ENCODE data around the gene KLHL6.
A peak's percentile ranks its signal among the peaks of the same experiment; 100 is the strongest.

KLHL6 gene

GRCh38 chr3:183582161-183582560 is 26.7 kb upstream of the KLHL6 start:
- Mint-ChIP-seq H3K9me3 (no peaks in the 10 kb centered on the region), H3K36me3 (ENCODE audit: low read depth) (no peaks in the 10 kb centered on the region), H3K4me1 (peaks cover 68% of the 10 kb centered on the region), H3K27ac (peak overlapping the region in 1 of 3 experiments; percentile 7), H3K4me3 (no peak overlapping the region), H3K27me3 (ENCODE audit: low read depth) (peaks cover 9% of the 10 kb centered on the region)
- TF ChIP-seq CTCF (IDR thresholded peaks at IDR 0.05; ENCODE audit: unreplicated experiment in 3 of 3) = no peak

- peak overlapping the region in 1 of 3 experiments; percentile 66 for H3K27ac Mint-ChIP-seq
- no peaks in the 10 kb centered on the region for H3K36me3 Mint-ChIP-seq (ENCODE audit: low read depth)
- H3K4me1 Mint-ChIP-seq = peaks cover 73% of the 10 kb centered on the region
- peaks cover 11% of the 10 kb centered on the region for H3K27me3 Mint-ChIP-seq (ENCODE audit: low read depth)
- H3K9me3 Mint-ChIP-seq = no peaks in the 10 kb centered on the region
- H3K4me3 Mint-ChIP-seq = no peak overlapping the region
- TF ChIP-seq CTCF (IDR thresholded peaks at IDR 0.05; ENCODE audit: unreplicated experiment in 3 of 3) = no peak
Observed at GRCh38 chr3:183581496-183582155, 26.1 kb upstream of the KLHL6 start.

GRCh38 chr3:183579967-183580900 is 24.7 kb upstream of the KLHL6 start:
- peaks cover 71% of the 10 kb centered on the region for H3K4me1 Mint-ChIP-seq
- no peaks in the 10 kb centered on the region for H3K9me3 Mint-ChIP-seq
- peak overlapping the region in 2 of 3 experiments; percentile 49 to 55 for H3K4me3 Mint-ChIP-seq

GRCh38 chr3:183578179-183578578 is 22.7 kb upstream of the KLHL6 start:
- no peaks in the 10 kb centered on the region for H3K36me3 Mint-ChIP-seq (ENCODE audit: low read depth)
- no peak for TF ChIP-seq CTCF (IDR thresholded peaks at IDR 0.05; ENCODE audit: unreplicated experiment in 3 of 3)
- peaks cover 51% of the 10 kb centered on the region for H3K4me1 Mint-ChIP-seq
- no peak overlapping the region for H3K4me3 Mint-ChIP-seq
- H3K27me3 Mint-ChIP-seq (ENCODE audit: low read depth) = peaks cover 16% of the 10 kb centered on the region
- H3K9me3 Mint-ChIP-seq = no peaks in the 10 kb centered on the region
- no peak overlapping the region for H3K27ac Mint-ChIP-seq

More at GRCh38 chr3:183579967-183580900, 24.7 kb upstream of the KLHL6 start:
- Mint-ChIP-seq H3K27me3 (ENCODE audit: low read depth) (peaks cover 13% of the 10 kb centered on the region), H3K27ac (peak overlapping the region in 2 of 3 experiments; percentile 62 to 65), H3K36me3 (ENCODE audit: low read depth) (no peaks in the 10 kb centered on the region)
- TF ChIP-seq CTCF (IDR thresholded peaks at IDR 0.05; ENCODE audit: unreplicated experiment in 3 of 3) = no peak

- Mint-ChIP-seq H3K4me3 (no peak overlapping the region), H3K27me3 (ENCODE audit: low read depth) (peaks cover 16% of the 10 kb centered on the region), H3K4me1 (peaks cover 42% of the 10 kb centered on the region), H3K27ac (no peak overlapping the region), H3K36me3 (ENCODE audit: low read depth) (no peaks in the 10 kb centered on the region), H3K9me3 (no peaks in the 10 kb centered on the region)
- TF ChIP-seq CTCF (IDR thresholded peaks at IDR 0.05; ENCODE audit: unreplicated experiment in 3 of 3) = no peak
Observed at GRCh38 chr3:183577346-183577745, 21.8 kb upstream of the KLHL6 start.
